ENCODE results near the gene MORN5. TPM values are rescaled to one million over a fixed set of nuclear protein-coding genes. Genes with fewer than 3 reads are reported as not detected.

Gene MORN5
- total RNA-seq, 1 experiment from 2014 or later, result not detected

GRCh38 chr9:122193651-122194050 is 33.9 kb downstream of the MORN5 start:
- Histone ChIP-seq H3K36me3 (ENCODE audit: control insufficient read depth, insufficient read depth, low read length) (no peaks in the 10 kb centered on the region), H3K4me1 (ENCODE audit: control insufficient read depth, insufficient read depth, low read length) (no peaks in the 10 kb centered on the region), H3K27ac (ENCODE audit: low read length) (no peak overlapping the region), H3K27me3 (ENCODE audit: control insufficient read depth, insufficient read depth, low read length) (no peaks in the 10 kb centered on the region), H3K4me3 (ENCODE audit: low read depth in 2 of 2, low read length in 2 of 2) (no peak overlapping the region), H3K9me3 (ENCODE audit: control insufficient read depth, insufficient read depth, low read depth, low read length) (no peaks in the 10 kb centered on the region)
- POLR2A ChIA-PET, result no interaction called here
- in situ Hi-C loops (cut with HindIII; ENCODE audit: low pct_unique_long_range_greater_than_20kb, low sequenced_read_pairs), result no loop called here
- CTCF ChIA-PET, result no interaction called here
- DNase-seq (ENCODE audit: low read depth, low spot score) (no peak), ATAC-seq (no peak)
- TF ChIP-seq POLR2AphosphoS5 (IDR thresholded peaks at IDR 0.05; ENCODE audit: low read depth, low read length), result no peak
- TF ChIP-seq, protein P1, sequence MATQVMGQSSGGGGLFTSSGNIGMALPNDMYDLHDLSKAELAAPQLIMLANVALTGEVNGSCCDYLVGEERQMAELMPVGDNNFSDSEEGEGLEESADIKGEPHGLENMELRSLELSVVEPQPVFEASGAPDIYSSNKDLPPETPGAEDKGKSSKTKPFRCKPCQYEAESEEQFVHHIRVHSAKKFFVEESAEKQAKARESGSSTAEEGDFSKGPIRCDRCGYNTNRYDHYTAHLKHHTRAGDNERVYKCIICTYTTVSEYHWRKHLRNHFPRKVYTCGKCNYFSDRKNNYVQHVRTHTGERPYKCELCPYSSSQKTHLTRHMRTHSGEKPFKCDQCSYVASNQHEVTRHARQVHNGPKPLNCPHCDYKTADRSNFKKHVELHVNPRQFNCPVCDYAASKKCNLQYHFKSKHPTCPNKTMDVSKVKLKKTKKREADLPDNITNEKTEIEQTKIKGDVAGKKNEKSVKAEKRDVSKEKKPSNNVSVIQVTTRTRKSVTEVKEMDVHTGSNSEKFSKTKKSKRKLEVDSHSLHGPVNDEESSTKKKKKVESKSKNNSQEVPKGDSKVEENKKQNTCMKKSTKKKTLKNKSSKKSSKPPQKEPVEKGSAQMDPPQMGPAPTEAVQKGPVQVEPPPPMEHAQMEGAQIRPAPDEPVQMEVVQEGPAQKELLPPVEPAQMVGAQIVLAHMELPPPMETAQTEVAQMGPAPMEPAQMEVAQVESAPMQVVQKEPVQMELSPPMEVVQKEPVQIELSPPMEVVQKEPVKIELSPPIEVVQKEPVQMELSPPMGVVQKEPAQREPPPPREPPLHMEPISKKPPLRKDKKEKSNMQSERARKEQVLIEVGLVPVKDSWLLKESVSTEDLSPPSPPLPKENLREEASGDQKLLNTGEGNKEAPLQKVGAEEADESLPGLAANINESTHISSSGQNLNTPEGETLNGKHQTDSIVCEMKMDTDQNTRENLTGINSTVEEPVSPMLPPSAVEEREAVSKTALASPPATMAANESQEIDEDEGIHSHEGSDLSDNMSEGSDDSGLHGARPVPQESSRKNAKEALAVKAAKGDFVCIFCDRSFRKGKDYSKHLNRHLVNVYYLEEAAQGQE (IDR thresholded peaks at IDR 0.05; ENCODE audit: insufficient read depth in 1 of 2, low read depth in 2 of 2, low read length in 1 of 2), result no peak
- no peak for TF ChIP-seq CTCF (IDR thresholded peaks at IDR 0.05)
- TF ChIP-seq TCF7L2 (IDR thresholded peaks at IDR 0.05; ENCODE audit: low read depth, low read length), result no peak
- no peak for TF ChIP-seq SIN3A (IDR thresholded peaks at IDR 0.05; ENCODE audit: borderline replicate concordance, insufficient read depth, low read depth, low read length)
- no TSS peak for BruUV-seq (replicated peaks)
- intact Hi-C loops (cut with micrococcal nuclease; ENCODE audit: unreplicated experiment), result no loop called here

- Histone ChIP-seq H3K36me3 (ENCODE audit: control insufficient read depth, insufficient read depth, low read length) (no peaks in the 10 kb centered on the region), H3K4me1 (ENCODE audit: control insufficient read depth, insufficient read depth, low read length) (no peaks in the 10 kb centered on the region), H3K27me3 (ENCODE audit: control insufficient read depth, insufficient read depth, low read length) (no peaks in the 10 kb centered on the region), H3K4me3 (ENCODE audit: low read depth in 2 of 2, low read length in 2 of 2) (no peak overlapping the region), H3K27ac (ENCODE audit: low read length) (no peak overlapping the region), H3K9me3 (ENCODE audit: control insufficient read depth, insufficient read depth, low read depth, low read length) (no peaks in the 10 kb centered on the region)
- CTCF ChIA-PET, result no interaction called here
- intact Hi-C loops (cut with micrococcal nuclease; ENCODE audit: unreplicated experiment), result no loop called here
- DNase-seq (ENCODE audit: low read depth, low spot score) (no peak), ATAC-seq (no peak)
- BruUV-seq (replicated peaks), result no TSS peak
- POLR2A ChIA-PET, result no interaction called here
- in situ Hi-C loops (cut with HindIII; ENCODE audit: low pct_unique_long_range_greater_than_20kb, low sequenced_read_pairs), result no loop called here
- TF ChIP-seq, protein P1 (IDR thresholded peaks at IDR 0.05; ENCODE audit: insufficient read depth in 1 of 2, low read depth in 2 of 2, low read length in 1 of 2), result no peak
- no peak for TF ChIP-seq TCF7L2 (IDR thresholded peaks at IDR 0.05; ENCODE audit: low read depth, low read length)
- no peak for TF ChIP-seq SIN3A (IDR thresholded peaks at IDR 0.05; ENCODE audit: borderline replicate concordance, insufficient read depth, low read depth, low read length)
- no peak for TF ChIP-seq POLR2AphosphoS5 (IDR thresholded peaks at IDR 0.05; ENCODE audit: low read depth, low read length)
- no peak for TF ChIP-seq CTCF (IDR thresholded peaks at IDR 0.05)
These were observed 36.2 kb downstream of the MORN5 start for GRCh38 chr9:122195875-122196274.

Data from Panc1 (cell line).